ENCODE results near the gene OCA2. TPM values are rescaled to one million over a fixed set of nuclear protein-coding genes. Genes with fewer than 3 reads are reported as not detected.
"Not testable (repeated sequence)": the region's sequence is repeated elsewhere in the genome, so short reads cannot be mapped to it uniquely, and the experiment has no call there.

The OCA2 gene
- total RNA-seq = not detected

DNA sequence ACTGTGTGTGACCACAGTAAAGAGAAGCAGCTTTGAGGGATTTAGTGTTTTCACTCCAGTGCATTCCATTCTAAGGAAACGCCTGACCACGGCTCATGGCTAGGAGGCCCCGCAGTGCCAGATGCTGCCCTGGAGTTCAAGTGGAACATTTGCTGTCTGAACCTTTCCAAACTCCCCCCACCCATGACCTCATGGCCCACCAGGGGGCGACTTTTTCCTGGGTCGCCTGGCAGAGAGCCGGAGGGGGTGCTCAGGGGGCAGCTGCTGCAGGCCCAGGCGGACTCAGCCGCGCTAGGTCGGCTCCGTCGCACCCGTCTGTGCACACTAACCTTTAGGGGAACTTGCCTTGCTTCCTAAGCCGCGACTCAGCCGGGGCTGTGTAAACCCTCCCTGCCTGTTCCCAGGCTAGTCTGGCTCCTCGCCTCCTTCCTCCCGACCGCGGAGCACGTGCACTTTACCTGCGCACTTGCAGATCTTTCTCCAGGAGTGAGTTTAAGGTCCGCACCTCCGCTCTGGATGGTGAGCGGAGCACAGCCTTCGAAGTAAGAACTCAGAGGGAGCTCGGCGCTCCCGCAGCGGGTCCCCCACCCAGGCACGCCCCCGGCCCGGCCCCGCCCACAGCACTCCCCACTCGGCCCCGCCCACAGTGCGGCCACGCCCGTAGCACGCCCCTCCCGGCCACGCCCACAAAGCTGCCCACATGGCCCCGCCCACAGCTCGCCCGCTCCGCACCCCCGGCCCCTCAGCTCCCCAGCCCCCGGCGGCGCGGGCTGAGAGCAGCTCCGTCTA lies at the start of gene OCA2:
Gene OCA2, minus strand, starts transcription at position 550 of the 789 bp plus-strand sequence. CDS start 17,441 bp downstream, outside the sequence.
- Mint-ChIP-seq H3K4me1 (ENCODE audit: low read depth in 2 of 2) (peaks cover 15 to 24% of the 10 kb centered on the region in 2 donors), H3K4me3 (peak within 1 kb of the TSS; percentile 72), H3K36me3 (peaks cover 9% of the 10 kb centered on the region), H3K27ac (no peak within 1 kb of the TSS), H3K27me3 (peaks cover 22 to 40% of the 10 kb centered on the region in 2 donors), H3K9me3 (peaks cover 2% of the 10 kb centered on the region)
- peak; percentile 75 for DNase-seq (ENCODE audit: low spot score)
- ATAC-seq = peak; percentile 11 to 49

- no peak for ATAC-seq
- Mint-ChIP-seq H3K27me3 (no peaks in the 10 kb centered on the region), H3K27ac (no peak overlapping the region), H3K9me3 (peaks cover 10% of the 10 kb centered on the region), H3K36me3 (peaks cover 36% of the 10 kb centered on the region), H3K4me1 (ENCODE audit: low read depth in 2 of 2) (peaks cover 7 to 8% of the 10 kb centered on the region in 2 donors), H3K4me3 (no peak overlapping the region)
- no peak for DNase-seq (ENCODE audit: low spot score)
These were observed 48.7 kb upstream of the OCA2 start for GRCh38 chr15:28147801-28148200.

GRCh38 chr15:28145419-28145818 lies 46.3 kb upstream of the OCA2 start:
- DNase-seq (ENCODE audit: low spot score); H3K27ac Mint-ChIP-seq; H3K27me3 Mint-ChIP-seq; H3K4me1 Mint-ChIP-seq (ENCODE audit: low read depth in 2 of 2); H3K4me3 Mint-ChIP-seq; ATAC-seq: not testable (repeated sequence)
- peaks cover 32% of the 10 kb centered on the region for H3K36me3 Mint-ChIP-seq
- H3K9me3 Mint-ChIP-seq = peaks cover 10% of the 10 kb centered on the region

DNA sequence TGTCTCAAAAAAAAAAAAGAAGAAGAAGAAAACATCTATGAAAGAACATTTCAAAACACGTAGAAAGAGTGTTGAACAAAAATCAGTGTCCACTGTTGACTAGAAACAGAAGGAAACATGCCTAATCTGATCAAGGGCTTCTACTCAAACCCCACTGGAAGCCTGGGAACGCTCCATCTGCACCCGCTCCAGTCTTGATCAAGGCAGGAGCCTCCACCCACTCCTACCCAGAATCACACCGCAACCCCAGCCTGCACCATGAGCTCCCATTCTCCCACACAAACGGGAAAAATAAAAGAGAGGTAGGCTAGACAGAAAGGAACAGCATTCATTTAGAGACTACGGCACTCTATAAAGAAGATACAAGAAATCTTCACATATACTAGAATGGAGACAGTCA lies 40.9 kb upstream of the OCA2 start:
- Mint-ChIP-seq H3K27ac (no peak overlapping the region), H3K4me1 (ENCODE audit: low read depth in 2 of 2) (peaks cover 5 to 8% of the 10 kb centered on the region in 2 donors), H3K4me3 (no peak overlapping the region), H3K27me3 (no peaks in the 10 kb centered on the region), H3K36me3 (peaks cover 4% of the 10 kb centered on the region), H3K9me3 (no peaks in the 10 kb centered on the region)
- ATAC-seq (no peak), DNase-seq (ENCODE audit: low spot score) (no peak)

GRCh38 chr15:28137408-28138039 lies 38.4 kb upstream of the OCA2 start:
- H3K27ac Mint-ChIP-seq = peak overlapping the region in 1 of 2 donors; percentile 40

DNA sequence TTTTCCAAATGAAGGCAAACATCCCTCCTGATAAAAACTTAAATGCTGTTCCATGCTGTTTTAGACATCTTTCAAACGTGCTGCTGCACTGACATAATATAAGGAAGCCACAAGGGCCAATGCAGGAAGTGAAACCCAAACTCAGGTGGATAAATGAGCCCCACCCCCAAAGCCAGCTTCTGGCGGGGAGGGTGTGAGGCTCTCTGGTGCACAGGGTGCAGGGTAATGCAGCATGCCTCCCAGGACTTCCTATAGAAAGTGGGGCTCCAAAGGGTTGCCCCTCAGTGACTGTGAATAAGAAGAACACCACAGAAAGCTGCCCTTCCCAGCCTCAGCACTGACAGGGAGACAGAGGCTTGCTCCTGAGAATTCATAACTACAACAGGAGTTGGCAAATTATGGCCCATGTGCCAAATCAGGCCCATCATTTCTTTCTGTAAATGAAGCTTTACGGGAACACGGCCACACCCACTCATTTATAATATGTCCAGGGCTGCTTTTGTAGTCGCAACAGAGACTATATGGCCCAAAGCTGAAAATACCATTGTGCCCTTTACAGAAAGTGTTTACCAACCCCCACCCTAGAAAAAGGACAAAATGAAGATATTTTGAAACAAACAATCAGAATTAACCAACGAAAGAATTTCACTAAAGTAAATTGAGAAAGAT lies 37.3 kb upstream of the OCA2 start:
- not testable (repeated sequence) for H3K9me3 Mint-ChIP-seq; H3K27me3 Mint-ChIP-seq; H3K36me3 Mint-ChIP-seq; H3K4me1 Mint-ChIP-seq (ENCODE audit: low read depth in 2 of 2); DNase-seq (ENCODE audit: low spot score)
- peak overlapping the region; percentile 16 for H3K4me3 Mint-ChIP-seq
- ATAC-seq = peak; percentile 62 to 66
- H3K27ac Mint-ChIP-seq = peak overlapping the region; percentile 20 to 40

More at GRCh38 chr15:28137408-28138039, 38.4 kb upstream of the OCA2 start:
- H3K4me3 Mint-ChIP-seq; H3K4me1 Mint-ChIP-seq (ENCODE audit: low read depth in 2 of 2); H3K27me3 Mint-ChIP-seq; ATAC-seq; DNase-seq (ENCODE audit: low spot score); H3K9me3 Mint-ChIP-seq; H3K36me3 Mint-ChIP-seq: not testable (repeated sequence)

- no peaks in the 10 kb centered on the region for H3K9me3 Mint-ChIP-seq
- ATAC-seq (no peak), DNase-seq (ENCODE audit: low spot score) (no peak)
- peaks cover 5 to 8% of the 10 kb centered on the region in 2 donors for H3K4me1 Mint-ChIP-seq (ENCODE audit: low read depth in 2 of 2)
- H3K27me3 Mint-ChIP-seq = no peaks in the 10 kb centered on the region
- peaks cover 4% of the 10 kb centered on the region for H3K36me3 Mint-ChIP-seq
- no peak overlapping the region for H3K27ac Mint-ChIP-seq
- no peak overlapping the region for H3K4me3 Mint-ChIP-seq
These were observed 34.2 kb upstream of the OCA2 start for GRCh38 chr15:28133281-28133680.

DNA sequence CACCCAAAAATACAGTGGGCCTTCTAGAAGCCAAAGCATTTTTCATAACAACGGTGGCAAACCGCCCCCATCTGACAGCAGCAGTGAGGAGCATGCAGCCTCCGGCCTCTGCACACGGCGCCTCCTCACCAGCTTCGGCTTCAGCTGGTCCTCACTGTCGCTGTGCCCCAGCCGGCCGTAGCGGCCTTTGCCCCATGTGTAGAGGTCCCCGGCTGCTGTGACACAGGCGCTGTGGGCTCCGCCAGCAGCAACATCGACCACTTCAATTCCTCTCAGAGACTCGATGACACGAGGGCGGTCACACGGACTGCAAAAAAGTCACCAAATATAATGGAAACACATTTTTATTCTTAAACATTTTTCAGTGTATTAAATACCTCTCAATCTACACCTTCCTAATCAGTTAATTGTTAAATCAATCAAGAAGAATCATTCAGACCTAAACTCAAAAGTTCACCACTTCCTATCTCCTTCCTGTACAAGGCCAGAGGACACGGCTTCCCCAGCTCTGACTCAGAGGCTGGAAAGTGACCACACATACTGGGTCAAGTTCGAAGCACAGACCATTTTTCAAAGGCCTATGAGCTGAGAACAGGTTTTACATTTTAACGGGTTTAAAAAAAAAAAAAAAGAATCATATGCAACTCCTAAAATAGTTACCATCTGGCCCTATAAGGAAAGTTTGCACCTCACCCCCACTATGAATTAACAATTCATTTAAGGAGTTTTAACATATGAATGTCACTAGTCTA lies 33.6 kb upstream of the OCA2 start:
- peaks cover 6% of the 10 kb centered on the region for H3K36me3 Mint-ChIP-seq
- no peaks in the 10 kb centered on the region for H3K27me3 Mint-ChIP-seq
- no peaks in the 10 kb centered on the region for H3K9me3 Mint-ChIP-seq
- H3K4me3 Mint-ChIP-seq = no peak overlapping the region
- H3K4me1 Mint-ChIP-seq (ENCODE audit: low read depth in 2 of 2) = peaks cover 5 to 8% of the 10 kb centered on the region in 2 donors
- H3K27ac Mint-ChIP-seq = no peak overlapping the region
- no peak for ATAC-seq
- no peak for DNase-seq (ENCODE audit: low spot score)

GRCh38 chr15:28131946-28132345 lies 32.8 kb upstream of the OCA2 start:
- Mint-ChIP-seq H3K36me3 (peaks cover 7% of the 10 kb centered on the region), H3K27me3 (no peaks in the 10 kb centered on the region), H3K4me1 (ENCODE audit: low read depth in 2 of 2) (peaks cover 4 to 7% of the 10 kb centered on the region in 2 donors), H3K27ac (no peak overlapping the region), H3K4me3 (no peak overlapping the region), H3K9me3 (no peaks in the 10 kb centered on the region)
- ATAC-seq = no peak
- no peak for DNase-seq (ENCODE audit: low spot score)

DNA sequence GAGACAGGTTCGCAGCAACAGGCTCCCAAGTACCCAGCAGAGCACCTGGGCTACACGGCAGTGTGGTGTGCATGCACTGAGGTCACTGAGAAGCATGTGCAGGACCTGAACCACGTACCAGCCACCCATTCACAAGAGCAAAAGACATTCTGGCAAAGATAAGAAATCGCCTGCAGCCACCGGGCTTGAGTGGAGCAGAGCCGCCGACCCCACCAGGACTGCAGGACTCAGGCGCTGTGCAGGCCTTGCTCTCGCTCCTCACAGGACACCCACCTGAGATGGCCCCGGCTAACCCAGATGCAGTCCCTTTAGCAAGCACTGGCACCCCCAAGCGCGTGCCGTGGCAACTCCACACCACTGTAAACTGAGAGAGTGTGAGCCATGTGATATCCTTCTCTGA lies 32.3 kb upstream of the OCA2 start:
- ATAC-seq (no peak), DNase-seq (ENCODE audit: low spot score) (no peak)
- Mint-ChIP-seq H3K4me1 (ENCODE audit: low read depth in 2 of 2) (peaks cover 0 to 2% of the 10 kb centered on the region in 2 donors), H3K27ac (no peak overlapping the region), H3K36me3 (peaks cover 7% of the 10 kb centered on the region), H3K4me3 (no peak overlapping the region), H3K9me3 (no peaks in the 10 kb centered on the region), H3K27me3 (no peaks in the 10 kb centered on the region)

DNA sequence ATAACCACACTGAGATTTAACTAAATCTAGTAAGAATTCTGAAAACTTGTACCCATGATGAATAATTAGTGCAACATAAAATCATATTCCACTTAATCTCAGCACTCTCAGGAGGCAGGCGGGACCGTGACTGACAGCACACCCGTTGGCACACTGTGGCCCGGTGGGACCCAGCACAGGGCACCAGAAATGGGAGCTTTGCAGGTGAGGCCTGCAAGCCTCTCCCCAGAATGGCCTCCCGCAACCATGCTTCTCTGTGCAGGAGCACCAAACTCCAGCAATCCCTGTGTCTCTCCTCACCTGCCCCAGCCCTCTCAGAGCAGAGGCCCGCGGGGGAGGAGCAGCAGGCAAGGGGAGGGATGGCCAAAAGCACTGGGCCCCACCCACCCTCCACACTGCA lies 31.5 kb upstream of the OCA2 start:
- no peaks in the 10 kb centered on the region for H3K9me3 Mint-ChIP-seq
- H3K36me3 Mint-ChIP-seq = peaks cover 7% of the 10 kb centered on the region
- DNase-seq (ENCODE audit: low spot score) = no peak
- no peak overlapping the region for H3K4me3 Mint-ChIP-seq
- H3K4me1 Mint-ChIP-seq (ENCODE audit: low read depth in 2 of 2) = peaks cover 3 to 5% of the 10 kb centered on the region in 2 donors
- H3K27me3 Mint-ChIP-seq = no peaks in the 10 kb centered on the region
- no peak for ATAC-seq
- no peak overlapping the region for H3K27ac Mint-ChIP-seq

- peaks cover 3 to 5% of the 10 kb centered on the region in 2 donors for H3K4me1 Mint-ChIP-seq (ENCODE audit: low read depth in 2 of 2)
- no peak overlapping the region for H3K27ac Mint-ChIP-seq
- DNase-seq (ENCODE audit: low spot score) (no peak), ATAC-seq (no peak)
- H3K36me3 Mint-ChIP-seq = peaks cover 7% of the 10 kb centered on the region
- H3K4me3 Mint-ChIP-seq = no peak overlapping the region
- no peaks in the 10 kb centered on the region for H3K27me3 Mint-ChIP-seq
- H3K9me3 Mint-ChIP-seq = no peaks in the 10 kb centered on the region
These were observed 30.2 kb upstream of the OCA2 start for GRCh38 chr15:28129231-28129848.

- Mint-ChIP-seq H3K9me3 (no peaks in the 10 kb centered on the region), H3K4me3 (no peak overlapping the region), H3K27ac (no peak overlapping the region), H3K27me3 (no peaks in the 10 kb centered on the region), H3K4me1 (ENCODE audit: low read depth in 2 of 2) (peaks cover 7 to 12% of the 10 kb centered on the region in 2 donors), H3K36me3 (peaks cover 8% of the 10 kb centered on the region)
- ATAC-seq (no peak), DNase-seq (ENCODE audit: low spot score) (no peak)
These were observed 28.9 kb upstream of the OCA2 start for GRCh38 chr15:28128031-28128430.

Measured in natural killer cell treated with Interleukin-12 subunit alpha and Interleukin-12 subunit beta and Interleukin-15 and Interleukin-18, amount 100 ng/mL, for 72 hours (primary cell).